CD14-positive monocyte (primary cell): ENCODE data around the gene PRKACG. TPM values are rescaled to one million over a fixed set of nuclear protein-coding genes. Genes with fewer than 3 reads are reported as not detected.

Experiments used
- DNase-seq, 3 donors: peaks; one replicate each; pipeline ENCODE4 v3.0.0-alpha.2; 2011 to 2022
- H2AFZ ChIP-seq: 2 replicates; pipeline ENCODE4 v1.6.0; 2012; ENCODE audit warnings: mild to moderate bottlenecking, low read depth, low read length, inconsistent platforms; ENCODE audit not compliant: insufficient read depth, poor library complexity, severe bottlenecking
- H3K27ac ChIP-seq, 2 donors: 1 replicate in 1 of 2; 2 replicates in 1 of 2; pipeline ENCODE4 v1.5.1; 2012 to 2013; ENCODE audit warnings: low read length in 2 of 2, control low read depth in 1 of 2, inconsistent platforms in 1 of 2, low read depth in 1 of 2, mild to moderate bottlenecking in 1 of 2
- H3K27me3 ChIP-seq, 2 donors: one replicate each; pipeline versions ENCODE4 v1.6.0 to v1.6.1; 2011 to 2013; ENCODE audit warnings: low read length in 2 of 2; ENCODE audit not compliant: control insufficient read depth in 2 of 2, insufficient read depth in 2 of 2
- H3K36me3 ChIP-seq, 2 donors: replicated peaks in 1 of 2; 1 replicate in 1 of 2; 2 replicates in 1 of 2; pipeline versions ENCODE4 v1.5.1 to v1.6.1; 2012 to 2013; ENCODE audit warnings: low read length in 2 of 2, control low read depth in 1 of 2, inconsistent platforms in 1 of 2, mild to moderate bottlenecking in 1 of 2; ENCODE audit not compliant: insufficient read depth in 2 of 2, control insufficient read depth in 1 of 2
- H3K4me1 ChIP-seq, 2 donors: 1 replicate in 1 of 2; 2 replicates in 1 of 2; pipeline versions ENCODE4 v1.5.1 to v1.6.1; 2012 to 2013; ENCODE audit warnings: low read length in 2 of 2, control low read depth in 1 of 2, inconsistent platforms in 1 of 2, mild to moderate bottlenecking in 1 of 2, moderate library complexity in 1 of 2; ENCODE audit not compliant: insufficient read depth in 2 of 2, control insufficient read depth in 1 of 2
- H3K4me2 ChIP-seq: replicated peaks from 2 replicates; pipeline ENCODE3; 2012; ENCODE audit warnings: low read length, moderate library complexity, mild to moderate bottlenecking; ENCODE audit not compliant: poor library complexity, severe bottlenecking; ENCODE audit errors: extremely low read depth
- H3K4me3 ChIP-seq, 3 experiments: fragments of 200-600 bp in 1 of 3; sonication (generic) in 1 of 3; replicated peaks in 1 of 3; 1 replicate in 2 of 3; 2 replicates in 1 of 3; pipeline ENCODE4 v1.5.1; 2011 to 2013; ENCODE audit warnings: low read length in 3 of 3, mild to moderate bottlenecking in 3 of 3, control low read depth in 2 of 3, low read depth in 2 of 3, inconsistent platforms in 1 of 3, moderate library complexity in 1 of 3
- H3K79me2 ChIP-seq: 2 replicates; pipeline ENCODE4 v1.6.0; 2012; ENCODE audit warnings: mild to moderate bottlenecking, control low read depth, inconsistent platforms, low read length, moderate library complexity; ENCODE audit not compliant: insufficient read depth
- H3K9ac ChIP-seq: 2 replicates; pipeline ENCODE4 v1.6.0; 2017; ENCODE audit warnings: low read length, mild to moderate bottlenecking; ENCODE audit not compliant: insufficient read depth, poor library complexity, severe bottlenecking
- H3K9me3 ChIP-seq, 2 donors: replicated peaks in 1 of 2; 1 replicate in 1 of 2; 2 replicates in 1 of 2; pipeline versions ENCODE4 v1.5.1 to v1.6.1; 2012 to 2013; ENCODE audit warnings: low read length in 2 of 2, control low read depth in 1 of 2; ENCODE audit not compliant: control insufficient read depth in 1 of 2, insufficient read depth in 1 of 2
- H4K20me1 ChIP-seq: 2 replicates; pipeline ENCODE4 v1.6.0; 2012; ENCODE audit warnings: mild to moderate bottlenecking, low read length, control low read depth, moderate library complexity; ENCODE audit not compliant: insufficient read depth
- H3K27ac Mint-ChIP-seq, 7 donors: one replicate each; pipeline ENCODE4 v1.8.0; 2020; ENCODE audit warnings: mild to moderate bottlenecking in 7 of 7, mixed read lengths in 7 of 7, moderate library complexity in 6 of 7, inconsistent platforms in 2 of 7
- H3K27me3 Mint-ChIP-seq, 3 donors: one replicate each; pipeline ENCODE4 v1.8.0; 2021 to 2022; ENCODE audit warnings: low read depth in 3 of 3, mild to moderate bottlenecking in 3 of 3, mixed read lengths in 3 of 3, moderate library complexity in 3 of 3, inconsistent platforms in 1 of 3
- H3K36me3 Mint-ChIP-seq, 2 donors: one replicate each; pipeline ENCODE4 v1.8.0; 2020; ENCODE audit warnings: mixed read lengths in 2 of 2, inconsistent platforms in 1 of 2, mild to moderate bottlenecking in 1 of 2
- H3K4me1 Mint-ChIP-seq: one replicate; pipeline ENCODE4 v1.8.0; 2020; ENCODE audit warnings: mild to moderate bottlenecking, mixed read lengths
- H3K4me3 Mint-ChIP-seq, 2 donors: one replicate each; pipeline ENCODE4 v1.8.0; 2020; ENCODE audit warnings: mild to moderate bottlenecking in 2 of 2, mixed read lengths in 2 of 2, moderate library complexity in 1 of 2
- H3K9me3 Mint-ChIP-seq, 7 donors: one replicate each; pipeline ENCODE4 v1.8.0; 2020 to 2022; ENCODE audit warnings: mixed read lengths in 7 of 7, mild to moderate bottlenecking in 6 of 7, moderate library complexity in 6 of 7, inconsistent platforms in 2 of 7
- WGBS: methylation state at CpG from one replicate; pipeline ENCODE4 v1.1.5; 2013; ENCODE audit warnings: missing lambda C conversion rate; ENCODE audit not compliant: insufficient coverage; 5-methylcytosine and 5-hydroxymethylcytosine counted together
- intact Hi-C, 2 donors: fragments of 100-400 bp; cut with micrococcal nuclease; formaldehyde crosslinking; loops; one replicate each; pipeline versions ENCODE4 v1.15.0 to v1.15.1; 2023
- polyA plus RNA-seq, 3 donors: library from polyadenylated mRNA; depleted of rRNA in 1 of 3; unstranded in 2 of 3; stranded (reverse) in 1 of 3; fragments of 300-500 nt in 2 of 3; fragments of >200 nt in 1 of 3; fragmentation: Illumina TruSeq in 2 of 3; gene quantifications; 1 replicate in 2 of 3; 2 replicates in 1 of 3; pipeline ENCODE4 v1.2.3, GENCODE V29; 2012 to 2021
- TF ChIP-seq, protein P1 (sequence below): fragments of 200-600 bp; IDR thresholded peaks from one replicate; pipeline ENCODE4 v1.8.0; 2022; ENCODE audit warnings: antibody characterized with exemption, mild to moderate bottlenecking

PRKACG gene
- polyA plus RNA-seq, 3 donors = not detected

DNA sequence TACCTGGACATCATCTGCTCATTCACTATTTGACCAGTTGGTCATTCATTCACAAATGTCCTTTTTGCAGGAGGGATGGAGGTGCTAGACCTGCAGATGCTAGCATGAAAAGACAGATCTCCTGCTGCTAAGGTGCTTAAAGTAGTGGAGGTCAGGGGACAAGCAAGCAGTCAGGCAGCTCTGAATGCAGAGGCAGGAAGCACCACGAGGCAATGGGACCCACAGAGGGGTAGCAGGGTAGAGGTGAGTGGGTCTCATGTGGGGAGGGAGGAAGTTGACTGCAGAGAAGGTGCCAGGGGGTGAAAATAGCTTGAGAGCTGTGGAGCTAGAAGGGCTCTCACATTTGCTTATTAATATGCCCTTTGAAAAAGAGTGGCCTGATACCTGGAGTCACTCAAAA lies 46.9 kb upstream of the PRKACG start:
- 25% methylated on average over 1 of the region's 1 CpG for WGBS
- H3K9me3 Mint-ChIP-seq = no peaks in the 10 kb centered on the region
- H3K27ac Mint-ChIP-seq = no peak overlapping the region
- H3K4me2 ChIP-seq = no peak overlapping the region
- no peak overlapping the region for H2AFZ ChIP-seq
- H3K9ac ChIP-seq = no peak overlapping the region
- no peak overlapping the region for H3K27ac ChIP-seq
- TF ChIP-seq, protein P1, sequence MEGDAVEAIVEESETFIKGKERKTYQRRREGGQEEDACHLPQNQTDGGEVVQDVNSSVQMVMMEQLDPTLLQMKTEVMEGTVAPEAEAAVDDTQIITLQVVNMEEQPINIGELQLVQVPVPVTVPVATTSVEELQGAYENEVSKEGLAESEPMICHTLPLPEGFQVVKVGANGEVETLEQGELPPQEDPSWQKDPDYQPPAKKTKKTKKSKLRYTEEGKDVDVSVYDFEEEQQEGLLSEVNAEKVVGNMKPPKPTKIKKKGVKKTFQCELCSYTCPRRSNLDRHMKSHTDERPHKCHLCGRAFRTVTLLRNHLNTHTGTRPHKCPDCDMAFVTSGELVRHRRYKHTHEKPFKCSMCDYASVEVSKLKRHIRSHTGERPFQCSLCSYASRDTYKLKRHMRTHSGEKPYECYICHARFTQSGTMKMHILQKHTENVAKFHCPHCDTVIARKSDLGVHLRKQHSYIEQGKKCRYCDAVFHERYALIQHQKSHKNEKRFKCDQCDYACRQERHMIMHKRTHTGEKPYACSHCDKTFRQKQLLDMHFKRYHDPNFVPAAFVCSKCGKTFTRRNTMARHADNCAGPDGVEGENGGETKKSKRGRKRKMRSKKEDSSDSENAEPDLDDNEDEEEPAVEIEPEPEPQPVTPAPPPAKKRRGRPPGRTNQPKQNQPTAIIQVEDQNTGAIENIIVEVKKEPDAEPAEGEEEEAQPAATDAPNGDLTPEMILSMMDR = no peak
- H3K27me3 ChIP-seq = no peaks in the 10 kb centered on the region
- H3K9me3 ChIP-seq = no peaks in the 10 kb centered on the region
- H3K4me1 Mint-ChIP-seq = no peaks in the 10 kb centered on the region
- no peaks in the 10 kb centered on the region for H4K20me1 ChIP-seq
- intact Hi-C loops = no loop called here
- H3K36me3 ChIP-seq = peaks cover 11 to 40% of the 10 kb centered on the region in 2 donors
- H3K36me3 Mint-ChIP-seq = peaks cover 46 to 53% of the 10 kb centered on the region in 2 donors
- H3K4me1 ChIP-seq = no peaks in the 10 kb centered on the region
- DNase-seq = no peak
- no peak overlapping the region for H3K4me3 Mint-ChIP-seq
- peaks cover 0 to 1% (median 0%) of the 10 kb centered on the region in 3 donors for H3K27me3 Mint-ChIP-seq
- no peaks in the 10 kb centered on the region for H3K79me2 ChIP-seq
- H3K4me3 ChIP-seq = no peak overlapping the region

DNA sequence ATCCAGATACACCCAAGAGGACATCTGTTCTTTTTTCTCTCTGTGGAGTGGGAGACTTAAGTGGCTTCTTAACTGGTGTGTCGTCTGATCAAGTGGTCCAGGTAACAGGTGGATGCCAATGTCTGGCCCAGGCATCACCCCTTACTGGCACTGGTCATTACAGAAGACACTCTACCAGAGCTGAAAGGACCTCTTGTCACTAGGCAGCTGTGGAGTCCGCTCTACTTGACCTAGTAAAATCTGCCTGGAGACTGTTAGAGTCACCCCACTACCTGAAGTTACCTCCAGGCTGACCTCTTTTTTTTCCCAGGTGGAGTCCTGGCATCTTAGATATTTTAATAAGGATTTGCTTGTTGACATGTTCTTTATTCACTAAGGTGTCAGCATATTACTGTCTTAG lies 44.2 kb upstream of the PRKACG start:
- TF ChIP-seq, protein P1 = no peak
- Histone ChIP-seq H3K27ac (no peak overlapping the region), H3K36me3 (peaks cover 11 to 39% of the 10 kb centered on the region in 2 donors), H4K20me1 (no peaks in the 10 kb centered on the region), H3K4me3 (no peak overlapping the region), H3K9me3 (no peaks in the 10 kb centered on the region), H3K4me1 (no peaks in the 10 kb centered on the region), H3K27me3 (no peaks in the 10 kb centered on the region), H3K4me2 (no peak overlapping the region), H3K79me2 (no peaks in the 10 kb centered on the region), H2AFZ (no peak overlapping the region), H3K9ac (no peak overlapping the region)
- Mint-ChIP-seq H3K27ac (no peak overlapping the region), H3K36me3 (peaks cover 42 to 52% of the 10 kb centered on the region in 2 donors), H3K4me3 (no peak overlapping the region), H3K4me1 (no peaks in the 10 kb centered on the region), H3K27me3 (peaks cover 0 to 1% (median 0%) of the 10 kb centered on the region in 3 donors), H3K9me3 (no peaks in the 10 kb centered on the region)
- DNase-seq = no peak
- WGBS = no CpG with 5 or more reads among the region's 2 CpGs
- intact Hi-C loops = loop anchor here in 1 of 2 donors (5.0 kb wide), 1 partner anchor 134 kb away; no protein-coding TSS in a partner anchor
